Measurements from ENCODE around the gene APCDD1L.
"Not testable (repeated sequence)": the region's sequence is repeated elsewhere in the genome, so short reads cannot be mapped to it uniquely, and the experiment has no call there.

Gene APCDD1L

DNA sequence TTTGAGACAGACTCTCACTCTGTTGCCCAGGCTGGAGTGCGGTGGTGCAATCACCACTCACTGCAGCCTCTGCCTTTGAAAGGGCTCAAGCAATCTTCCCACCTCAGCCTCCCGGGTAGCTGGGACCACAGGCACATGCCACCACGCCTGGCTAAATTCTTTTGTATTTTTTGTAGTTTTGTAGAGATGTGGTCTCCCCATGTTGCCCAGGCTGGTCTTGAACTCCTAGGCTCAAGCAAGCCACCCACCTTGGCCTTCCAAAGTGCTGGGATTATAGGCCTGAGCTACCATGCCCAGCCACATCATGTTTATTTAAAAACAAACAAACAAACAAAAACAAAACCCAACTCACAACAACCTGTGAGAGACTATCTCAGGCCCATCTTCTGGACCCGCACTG lies 29.7 kb upstream of the APCDD1L start:
- DNase-seq: no peak

DNA sequence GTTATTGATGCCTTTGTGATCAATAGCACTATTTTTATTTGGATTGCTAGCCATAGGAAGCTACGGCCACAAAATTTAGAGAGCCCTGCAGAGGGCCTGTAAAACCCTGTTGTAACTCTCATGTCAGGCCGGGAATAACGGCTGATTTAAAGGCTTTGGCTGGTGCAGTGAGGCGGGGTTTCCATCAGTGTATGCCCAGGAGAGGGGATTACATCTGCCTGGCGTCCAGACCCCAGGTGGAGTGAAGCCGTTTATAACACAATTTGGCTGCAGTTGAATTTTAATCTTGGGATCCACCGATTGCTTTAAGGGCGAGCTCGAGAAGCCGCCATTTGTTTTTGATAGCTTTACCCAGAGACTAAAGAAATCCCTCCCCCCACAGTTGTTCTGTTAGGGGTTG lies 29.1 kb upstream of the APCDD1L start:
- DNase-seq: no peak

DNA sequence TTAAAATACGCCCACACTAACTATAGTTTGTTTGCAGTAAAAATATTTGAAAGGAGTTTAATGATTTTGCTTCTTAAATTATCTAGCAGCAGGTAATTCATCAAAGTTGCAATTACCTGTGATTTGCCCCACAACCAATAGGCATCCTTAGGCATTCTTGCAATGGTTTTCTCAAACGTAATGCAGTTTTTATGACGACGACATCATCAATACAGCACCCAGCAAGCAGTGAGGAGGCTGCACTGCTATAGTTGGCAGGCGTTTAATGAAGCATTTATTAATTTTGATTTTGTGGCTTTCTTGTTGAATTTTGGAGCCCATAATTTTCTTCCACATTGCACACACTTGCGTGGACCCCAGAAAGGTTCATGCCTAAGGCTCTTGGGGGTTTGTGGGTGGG lies 28.1 kb upstream of the APCDD1L start:
- no peak for DNase-seq

DNA sequence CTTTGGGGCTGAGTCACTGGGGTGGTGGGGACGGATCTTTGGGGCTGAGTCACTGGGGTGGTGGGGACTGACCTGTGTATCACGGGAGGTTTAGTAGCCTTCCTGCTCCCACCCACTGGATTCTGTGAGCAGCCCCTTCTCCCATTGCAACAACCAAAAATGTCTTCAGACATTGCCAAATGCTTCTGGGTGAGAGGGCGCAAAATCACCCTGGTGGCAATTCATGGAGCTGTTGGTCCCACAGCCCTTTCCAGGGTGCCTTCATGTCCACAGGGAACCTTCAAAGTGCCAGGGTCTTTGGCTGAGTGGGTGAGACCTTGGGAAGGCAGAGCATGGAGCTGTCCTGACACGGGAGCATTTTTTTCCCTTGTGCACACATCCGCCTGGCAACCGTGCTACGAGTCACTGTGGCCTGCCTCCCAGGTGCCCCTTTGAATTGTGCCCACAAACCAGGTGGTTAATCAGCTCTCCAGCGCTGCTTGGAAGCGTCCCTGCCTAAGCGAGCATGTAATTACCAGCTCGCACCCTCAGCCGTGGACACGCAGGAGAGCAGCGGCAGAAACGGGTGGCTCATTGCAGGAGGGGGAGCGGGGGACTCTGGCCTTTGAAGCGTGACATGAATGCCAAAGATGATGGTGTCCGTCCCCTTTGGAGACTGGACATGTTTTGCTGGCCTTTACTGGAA lies 27.4 kb upstream of the APCDD1L start:
- no peak for DNase-seq

DNA sequence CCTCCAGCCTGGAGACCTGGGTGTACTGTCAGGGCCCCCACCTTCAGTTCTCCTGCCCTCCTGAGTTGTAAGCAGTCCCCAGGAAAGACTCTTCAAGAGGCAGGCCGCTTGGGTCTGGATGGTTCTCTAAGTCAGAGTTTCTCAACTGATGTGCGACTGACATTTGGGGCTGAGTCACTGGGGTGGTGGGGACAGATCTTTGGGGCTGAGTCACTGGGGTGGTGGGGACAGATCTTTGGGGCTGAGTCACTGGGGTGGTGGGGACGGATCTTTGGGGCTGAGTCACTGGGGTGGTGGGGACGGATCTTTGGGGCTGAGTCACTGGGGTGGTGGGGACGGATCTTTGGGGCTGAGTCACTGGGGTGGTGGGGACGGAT lies 26.8 kb upstream of the APCDD1L start:
- not testable (repeated sequence) for DNase-seq

DNA sequence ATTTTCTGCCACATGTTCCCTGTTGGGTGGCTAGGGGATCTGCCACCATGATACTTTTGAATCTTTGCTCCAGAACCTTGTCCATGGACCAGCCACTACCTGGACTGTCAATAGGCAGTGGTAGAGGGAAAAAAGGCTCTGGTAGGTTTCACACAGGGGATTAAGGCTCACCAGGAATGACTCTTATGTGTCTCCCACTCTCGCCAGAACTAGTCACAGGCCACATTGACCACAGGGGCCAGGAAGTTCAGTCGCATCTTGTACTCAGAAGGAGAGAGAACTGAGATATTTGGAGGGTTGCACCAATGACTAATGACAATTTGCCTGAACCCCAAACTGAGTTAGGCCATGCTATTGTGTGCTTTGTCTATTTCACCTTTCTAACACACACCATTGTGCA lies 23.6 kb upstream of the APCDD1L start:
- no peak for DNase-seq

DNA sequence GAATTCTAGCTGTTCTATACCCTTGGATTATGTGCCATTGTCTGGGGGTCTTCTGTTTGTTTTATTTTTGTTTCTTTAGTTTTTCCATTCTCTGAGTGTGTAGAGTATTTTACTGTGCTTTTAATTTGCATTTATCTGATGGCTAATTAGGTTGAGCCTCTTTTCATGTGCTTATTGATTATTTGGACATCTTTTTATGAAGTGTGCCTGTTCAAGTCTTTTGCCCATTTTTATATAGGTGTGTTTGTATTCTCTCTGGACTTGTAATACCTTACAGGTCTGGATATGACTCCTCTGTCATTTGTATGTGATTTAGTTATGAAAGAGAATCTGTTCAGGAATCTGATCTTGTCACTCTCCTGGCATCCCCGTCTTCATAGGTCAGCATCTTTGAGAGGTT lies 22.6 kb upstream of the APCDD1L start:
- DNase-seq: no peak

DNA sequence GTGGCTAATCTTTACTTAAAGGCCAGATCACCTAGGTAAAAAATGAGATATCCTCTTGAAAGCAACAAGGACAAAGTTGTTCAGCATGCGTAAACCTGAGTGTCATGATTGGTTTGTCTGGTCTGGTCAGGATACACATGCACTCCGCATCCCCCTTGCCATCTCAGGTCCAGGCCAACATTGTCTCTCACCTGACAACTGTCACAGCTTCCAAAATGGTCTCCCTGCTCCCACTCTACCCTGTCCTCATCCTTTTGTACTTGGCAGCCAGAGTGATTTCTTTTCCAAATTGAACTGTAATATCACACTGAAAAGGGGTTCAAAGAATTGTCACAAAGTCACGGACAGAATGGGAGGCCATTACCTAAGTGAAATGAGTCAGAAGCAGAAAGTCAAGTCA lies 21.1 kb upstream of the APCDD1L start:
- DNase-seq: no peak

DNA sequence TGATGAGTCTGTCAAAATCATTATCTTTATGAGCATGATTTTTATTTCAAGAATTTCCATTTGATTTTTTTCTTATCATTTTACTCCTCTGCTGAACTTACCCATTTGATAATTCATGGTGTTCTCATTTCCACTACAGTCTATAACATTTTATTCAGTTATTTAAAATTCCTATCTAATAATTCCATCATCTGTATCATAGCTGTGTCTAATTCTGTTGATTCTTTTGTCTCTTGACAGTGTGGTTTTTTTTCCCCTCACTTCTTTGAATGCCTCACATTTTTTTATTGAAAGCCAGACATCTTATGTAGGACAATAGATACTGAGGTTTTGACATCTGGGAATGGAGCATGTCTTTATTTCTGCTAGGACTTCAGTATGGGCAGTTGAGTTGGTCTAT lies 16.5 kb upstream of the APCDD1L start:
- no peak for DNase-seq

DNA sequence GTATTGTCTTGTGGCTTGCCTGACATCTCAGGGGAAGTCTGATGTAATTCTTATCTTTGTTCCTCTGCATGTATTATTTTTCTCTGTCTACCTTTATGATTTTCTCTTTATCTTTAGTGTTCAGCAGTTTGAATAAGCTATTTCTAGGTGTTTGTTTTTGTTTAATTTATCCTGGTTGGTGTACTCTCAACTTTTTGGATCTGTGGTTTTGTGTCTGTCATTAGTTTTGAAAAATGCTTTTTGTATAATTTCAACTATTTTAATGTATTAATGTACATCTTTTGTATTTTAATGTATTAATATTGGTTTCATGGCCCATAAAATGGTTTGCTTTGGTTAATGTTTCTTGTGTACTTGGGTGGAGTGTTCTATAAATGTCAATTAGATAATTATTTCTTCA lies 15.9 kb upstream of the APCDD1L start:
- no peak for DNase-seq

DNA sequence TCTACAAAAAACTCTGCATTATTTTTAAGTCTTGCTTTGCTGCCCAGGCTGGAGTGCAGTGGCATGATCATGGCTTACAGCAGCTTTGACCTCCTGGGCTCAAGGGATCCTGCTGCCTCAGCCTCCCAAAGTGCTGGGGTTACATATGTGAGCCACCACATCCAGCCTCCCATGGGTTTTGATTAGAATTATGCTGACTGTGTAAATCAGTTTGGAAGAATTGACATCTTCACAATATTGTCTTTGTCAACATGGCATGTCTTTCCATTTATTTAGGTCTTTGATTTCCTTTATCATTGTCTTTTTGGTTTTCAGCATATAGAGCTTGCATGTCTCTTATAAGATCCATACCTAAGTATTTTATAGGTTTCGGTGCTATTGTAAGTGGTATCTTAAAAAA lies 13.2 kb upstream of the APCDD1L start:
- DNase-seq: no peak

DNA sequence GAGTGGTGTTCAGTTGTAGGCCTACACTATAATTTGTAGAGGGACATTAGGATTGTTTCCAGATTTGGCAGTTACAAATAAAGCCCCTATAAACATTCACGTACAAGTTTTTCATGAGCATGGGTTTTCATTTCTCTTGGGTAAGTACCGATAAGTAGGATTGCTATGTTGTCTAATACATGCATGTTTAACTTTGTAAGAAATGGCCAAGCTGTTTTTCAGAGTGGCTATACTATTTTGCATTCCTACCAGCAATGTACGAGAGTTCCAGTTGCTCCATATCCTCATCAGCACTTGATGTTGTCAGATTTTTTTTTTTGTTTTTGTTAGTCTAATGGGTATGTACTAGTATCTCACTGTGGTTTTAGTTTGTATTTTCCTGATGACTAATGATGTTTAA lies 11.2 kb upstream of the APCDD1L start:
- DNase-seq: no peak

DNA sequence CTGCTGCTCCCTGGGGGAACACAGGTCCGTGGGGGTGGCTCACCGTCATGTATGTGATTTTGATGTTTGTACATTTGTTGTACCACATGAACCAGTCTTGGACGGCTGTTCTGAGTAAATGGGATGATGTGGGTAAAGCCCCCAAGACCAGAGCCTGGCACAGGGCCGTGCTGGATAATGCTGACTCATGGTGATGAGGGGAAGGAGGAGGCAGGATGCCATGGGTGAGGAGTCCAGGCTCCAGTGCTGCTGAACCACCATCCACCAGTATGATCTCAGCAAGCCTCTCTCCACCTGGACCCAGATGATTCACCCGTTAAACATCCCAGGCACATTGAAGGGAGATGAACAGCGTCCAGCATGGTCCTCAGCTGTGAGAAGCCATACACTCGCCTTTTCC lies 9.6 kb upstream of the APCDD1L start:
- no peak for DNase-seq

DNA sequence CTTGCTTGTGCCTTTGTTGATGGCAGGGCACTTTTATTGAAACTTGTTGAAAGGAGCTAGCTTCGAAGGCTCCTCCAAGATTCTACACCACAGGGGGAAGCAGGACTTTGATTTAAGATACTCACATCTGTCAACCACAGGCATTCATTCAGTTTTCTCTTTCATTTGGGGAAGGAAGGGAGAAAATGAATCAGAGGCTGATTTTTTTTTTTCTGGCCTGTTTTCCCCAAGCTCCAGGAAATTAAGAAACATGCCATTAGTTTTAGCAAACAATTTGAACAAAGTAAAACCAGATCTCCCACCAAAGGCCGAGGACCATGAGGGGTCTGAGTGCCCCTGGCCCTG lies 8.7 kb upstream of the APCDD1L start:
- DNase-seq: no peak

DNA sequence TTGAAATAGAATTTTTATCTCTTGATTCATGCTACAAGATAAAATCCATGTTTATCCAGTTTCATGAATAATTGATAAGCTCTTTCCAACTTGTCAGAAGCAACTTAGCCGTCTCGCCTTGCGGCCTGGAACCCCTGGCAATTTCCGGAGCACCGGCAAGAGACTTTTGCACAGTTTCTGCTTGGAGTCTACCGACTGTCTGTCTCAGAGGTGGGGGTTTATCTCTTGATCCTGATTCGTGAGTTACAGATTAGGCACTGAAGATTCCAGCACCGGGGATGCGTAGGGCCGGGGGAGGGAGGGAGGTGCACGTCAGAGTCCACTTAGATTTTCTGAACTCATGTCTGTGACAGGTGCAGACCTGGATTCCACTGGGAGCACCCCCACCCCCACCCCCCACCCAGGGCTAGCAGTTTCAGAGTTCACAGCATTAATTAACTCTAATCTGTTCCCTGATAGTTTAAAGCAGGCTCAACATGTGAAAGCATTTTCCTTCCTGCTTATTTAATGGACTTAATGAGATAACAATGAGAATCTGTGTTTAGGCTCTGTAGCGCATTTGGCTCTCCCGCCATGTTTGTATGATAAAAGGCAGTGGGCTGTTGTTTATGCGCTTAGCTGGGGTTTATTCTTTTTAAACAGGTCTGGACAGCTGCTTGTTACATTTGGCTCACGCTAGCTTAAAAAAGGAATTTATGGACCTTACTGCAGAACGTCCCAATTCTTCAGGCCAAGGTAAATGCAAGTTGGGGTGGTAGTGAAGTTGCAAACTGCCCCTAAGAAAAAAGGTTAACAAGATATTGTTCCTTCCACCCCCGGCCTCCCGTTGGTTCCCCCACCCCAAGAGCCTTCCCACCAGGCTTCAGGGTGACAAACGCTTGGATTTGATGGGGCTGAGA lies 8.1 kb upstream of the APCDD1L start:
- no peak for DNase-seq

DNA sequence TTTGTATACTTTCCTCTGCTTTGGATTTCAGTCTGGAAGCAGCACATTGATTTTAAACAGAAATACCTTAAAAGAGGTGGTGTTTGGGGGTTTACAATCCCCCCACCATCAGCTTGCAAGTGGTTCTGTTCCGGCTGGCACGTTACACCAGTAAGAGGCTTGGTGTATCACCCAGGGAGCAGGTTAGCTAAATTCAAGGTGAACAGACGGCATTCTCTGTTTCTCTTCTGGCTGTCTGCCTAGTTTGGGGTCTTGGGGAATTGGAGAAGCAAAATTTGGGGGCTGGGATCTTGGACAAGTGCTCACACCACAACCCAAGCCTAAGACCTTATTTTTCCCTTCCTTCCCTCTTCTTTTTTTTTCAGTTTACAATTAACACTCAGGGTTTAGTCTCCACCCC lies 7.5 kb upstream of the APCDD1L start:
- DNase-seq: no peak

DNA sequence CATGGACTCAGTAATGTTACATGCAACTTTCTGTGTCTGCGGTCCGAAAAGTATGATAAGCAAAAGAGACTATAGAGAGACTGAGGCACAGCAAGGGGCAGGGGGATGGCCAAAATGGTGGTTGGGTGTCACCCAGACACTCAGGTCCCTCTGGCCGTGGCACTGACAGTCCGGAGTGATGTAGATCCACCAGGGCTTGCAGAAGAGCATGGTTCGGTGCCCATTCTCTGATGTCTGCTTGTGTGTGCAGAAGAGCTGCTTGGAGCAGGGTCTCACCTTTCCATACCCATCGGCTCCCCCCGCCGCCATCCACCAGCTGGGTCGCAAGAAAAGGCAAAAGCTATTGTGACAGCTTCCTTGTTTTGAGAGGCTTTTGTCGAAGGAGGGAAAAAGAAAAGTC lies 6.6 kb upstream of the APCDD1L start:
- DNase-seq: no peak

DNA sequence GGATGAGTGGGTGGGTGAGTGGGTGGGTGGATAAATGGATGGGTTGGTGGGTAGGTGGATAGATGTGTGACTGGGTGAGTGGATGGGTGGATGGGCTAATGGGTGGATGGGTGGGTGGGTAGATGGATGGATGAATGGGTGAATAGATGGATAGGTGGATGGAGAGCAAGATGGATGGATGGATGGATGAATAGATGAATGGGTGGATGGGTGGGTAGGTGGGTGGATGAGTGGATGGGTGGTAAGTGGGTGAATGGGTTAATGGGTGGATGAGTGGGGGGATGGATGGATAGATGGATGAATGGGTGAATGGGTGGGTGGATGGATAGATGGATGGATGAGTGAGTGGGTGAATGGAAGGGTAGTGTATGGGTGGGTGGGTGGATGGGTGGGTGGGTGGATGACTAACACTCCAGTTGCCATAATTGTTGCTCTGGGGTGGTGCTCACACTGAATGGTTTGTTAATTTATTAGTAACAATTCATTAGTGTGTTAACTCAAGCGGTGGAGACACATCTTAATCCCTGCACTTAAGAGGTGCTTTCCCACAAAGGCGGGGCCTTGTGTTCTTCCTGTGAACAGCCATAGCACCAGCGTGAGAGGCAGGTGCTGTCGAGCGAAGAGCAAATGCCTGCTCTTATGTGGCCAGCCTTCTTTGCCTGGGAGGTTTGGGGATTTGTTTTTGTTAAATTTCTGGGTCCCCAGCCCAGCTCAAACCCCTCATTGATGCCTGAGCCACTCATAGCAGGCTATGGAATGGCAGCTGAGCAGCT lies 4.9 kb upstream of the APCDD1L start:
- no peak for DNase-seq

DNA sequence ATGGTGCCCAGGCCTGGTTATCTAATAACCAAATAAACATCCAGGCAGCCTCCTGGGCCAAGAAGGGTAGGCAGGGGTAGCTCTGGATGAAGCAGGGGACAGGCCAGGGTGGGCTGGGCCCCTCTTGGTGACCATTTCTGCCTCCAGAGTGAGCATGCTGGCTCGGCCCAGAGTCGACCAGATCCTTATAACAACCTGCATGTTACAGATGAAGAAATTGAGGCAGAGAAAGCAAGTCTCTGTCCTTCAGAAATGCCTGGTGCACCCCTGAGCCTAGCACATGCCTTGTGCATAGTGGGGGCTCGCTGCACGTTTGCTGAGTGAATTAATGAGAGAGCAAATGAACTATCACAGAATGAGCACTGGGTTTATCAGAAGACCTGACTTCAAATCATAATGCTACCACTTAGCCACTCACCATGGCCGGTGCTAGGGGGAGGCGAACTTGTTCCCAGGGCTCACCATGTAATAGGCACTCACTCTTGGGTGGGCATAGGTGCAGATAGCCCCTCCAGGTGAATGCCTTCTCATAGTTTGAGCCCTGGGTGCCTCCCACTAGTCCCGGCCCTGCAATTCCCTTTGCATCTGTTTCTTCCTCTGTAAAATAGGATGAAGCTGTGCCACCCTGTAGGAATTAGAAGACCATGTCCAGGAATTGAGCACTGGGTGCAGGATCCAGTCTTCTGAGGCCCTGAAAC lies 3.8 kb upstream of the APCDD1L start:
- no peak for DNase-seq

DNA sequence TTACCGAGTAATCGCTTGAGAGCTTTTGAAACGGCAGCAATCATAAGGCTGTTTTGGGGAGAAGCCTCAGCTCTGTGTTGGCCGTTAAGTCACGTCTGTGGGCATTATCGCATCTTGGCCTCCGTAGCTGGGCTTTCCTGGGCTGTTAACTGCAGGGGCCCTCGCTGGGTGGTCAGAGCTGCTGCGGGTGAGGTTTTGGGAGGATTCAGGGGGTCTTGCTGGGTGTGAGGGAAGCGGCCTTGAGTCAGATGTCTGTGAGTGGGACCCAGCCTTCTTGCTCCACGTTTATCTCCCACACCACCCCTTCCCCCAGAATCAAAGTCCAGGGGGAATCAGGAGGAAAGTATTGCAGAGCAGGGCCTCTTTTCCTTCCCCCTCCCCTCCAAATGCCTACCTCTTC lies 3.2 kb upstream of the APCDD1L start:
- no peak for DNase-seq

DNA sequence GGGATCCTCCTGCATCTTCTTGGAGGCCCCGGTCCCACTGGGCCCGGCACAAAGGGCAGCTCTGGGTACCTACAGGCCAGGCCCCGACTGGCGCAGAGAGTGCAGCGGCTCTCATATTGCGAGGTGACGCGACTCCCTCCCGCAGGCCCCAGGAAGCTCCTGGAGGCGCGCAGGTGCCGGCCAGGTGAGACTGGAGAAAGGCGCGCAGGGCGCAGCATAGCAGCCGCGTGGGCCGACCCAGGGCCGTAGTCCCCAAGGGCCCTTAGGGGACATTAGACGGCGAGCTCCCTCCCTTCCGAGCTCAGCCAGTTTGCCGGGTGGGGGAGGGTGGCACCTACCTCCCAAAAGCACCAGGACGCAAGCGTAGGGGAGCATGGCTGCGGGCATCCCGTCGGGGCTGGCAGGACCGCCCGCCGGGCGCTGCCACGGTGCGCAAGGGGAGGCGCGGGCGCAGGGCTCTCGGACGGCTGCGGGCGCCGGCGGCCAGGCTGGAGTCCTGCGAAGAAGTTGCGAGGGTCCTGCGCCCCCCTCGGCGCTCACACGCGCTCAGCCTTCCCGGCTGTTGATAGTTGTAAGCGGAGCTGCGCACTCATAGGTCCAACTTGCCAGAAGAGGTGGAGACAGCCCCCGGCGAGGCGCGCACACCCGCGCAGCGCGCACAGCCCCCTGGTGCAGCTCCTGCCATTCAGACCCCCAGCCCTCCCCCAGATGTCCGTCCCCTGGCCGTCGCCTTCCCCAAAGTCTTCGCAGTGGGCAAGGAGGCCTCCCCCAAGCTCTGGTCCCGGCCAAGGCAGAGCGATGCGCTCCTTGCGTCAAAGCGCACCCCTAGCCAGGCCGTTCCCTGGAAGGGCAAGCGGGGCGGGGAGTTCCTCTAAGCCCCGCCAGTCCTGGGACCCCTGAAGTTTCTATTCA lies 622 bp downstream of the APCDD1L start:
- DNase-seq: no peak

DNA sequence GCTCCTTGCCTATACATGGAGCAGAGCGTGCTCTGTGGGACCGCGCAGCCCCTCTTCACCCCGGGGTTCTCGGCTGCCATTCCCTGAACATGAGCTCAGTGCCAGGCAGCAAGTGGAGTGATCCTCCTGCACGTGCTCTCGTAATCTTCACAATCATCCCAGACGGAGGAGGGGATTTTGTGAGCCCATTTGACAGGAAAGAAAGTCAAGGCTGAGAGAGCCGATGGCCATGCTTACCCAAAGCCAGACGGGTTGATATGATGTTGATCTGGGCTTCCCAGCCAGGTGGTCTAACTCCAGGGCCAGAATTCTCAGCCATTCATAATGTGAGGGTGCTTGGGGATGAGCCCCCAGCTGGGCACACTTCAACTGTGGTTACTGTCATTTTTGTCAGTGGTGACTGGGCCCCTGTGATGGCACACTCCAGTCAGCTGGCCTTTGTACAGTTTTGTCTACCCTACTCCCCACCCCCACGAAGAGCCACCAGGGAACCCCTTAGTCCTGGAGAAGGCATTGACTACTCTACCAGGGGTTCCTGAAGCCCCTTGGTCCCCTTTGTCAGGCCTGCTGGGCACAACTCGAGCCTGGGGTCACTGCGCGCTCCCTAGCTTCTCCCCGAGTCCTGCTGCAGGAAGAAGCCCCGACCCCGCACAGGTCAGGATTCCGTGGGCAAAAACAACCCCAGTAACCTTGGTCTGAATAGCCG lies 1.5 kb downstream of the APCDD1L start:
- no peak for DNase-seq
